ENCODE results near the gene ADAMTS2.
"Not testable (repeated sequence)": the region's sequence is repeated elsewhere in the genome, so short reads cannot be mapped to it uniquely, and the experiment has no call there.

The ADAMTS2 gene

GRCh38 chr5:179324760-179325295 lies 20.4 kb downstream of the ADAMTS2 start:
- ChIA-PET POLR2A (no interaction called here), CTCF (interaction anchor here (1.1 kb wide), 1 partner anchor 19 kb away, joined by 3 read pairs; no protein-coding TSS in a partner anchor)
- TF ChIP-seq, protein P1, sequence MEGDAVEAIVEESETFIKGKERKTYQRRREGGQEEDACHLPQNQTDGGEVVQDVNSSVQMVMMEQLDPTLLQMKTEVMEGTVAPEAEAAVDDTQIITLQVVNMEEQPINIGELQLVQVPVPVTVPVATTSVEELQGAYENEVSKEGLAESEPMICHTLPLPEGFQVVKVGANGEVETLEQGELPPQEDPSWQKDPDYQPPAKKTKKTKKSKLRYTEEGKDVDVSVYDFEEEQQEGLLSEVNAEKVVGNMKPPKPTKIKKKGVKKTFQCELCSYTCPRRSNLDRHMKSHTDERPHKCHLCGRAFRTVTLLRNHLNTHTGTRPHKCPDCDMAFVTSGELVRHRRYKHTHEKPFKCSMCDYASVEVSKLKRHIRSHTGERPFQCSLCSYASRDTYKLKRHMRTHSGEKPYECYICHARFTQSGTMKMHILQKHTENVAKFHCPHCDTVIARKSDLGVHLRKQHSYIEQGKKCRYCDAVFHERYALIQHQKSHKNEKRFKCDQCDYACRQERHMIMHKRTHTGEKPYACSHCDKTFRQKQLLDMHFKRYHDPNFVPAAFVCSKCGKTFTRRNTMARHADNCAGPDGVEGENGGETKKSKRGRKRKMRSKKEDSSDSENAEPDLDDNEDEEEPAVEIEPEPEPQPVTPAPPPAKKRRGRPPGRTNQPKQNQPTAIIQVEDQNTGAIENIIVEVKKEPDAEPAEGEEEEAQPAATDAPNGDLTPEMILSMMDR (IDR thresholded peaks at IDR 0.05; ENCODE audit: insufficient read depth, low read length, missing control alignments): no peak
- no peak for DNase-seq (ENCODE audit: low read depth, low spot score)
- H3K4me3 ChIP-seq (ENCODE audit: low read depth, low read length): no peak overlapping the region

- CTCF ChIA-PET: interaction anchor here (1.1 to 1.3 kb wide), 2 partner anchors 19 to 170 kb away, joined by 3 read pairs; no protein-coding TSS in a partner anchor
- POLR2A ChIA-PET; H3K4me3 ChIP-seq (ENCODE audit: low read depth, low read length); DNase-seq (ENCODE audit: low read depth, low spot score): not testable (repeated sequence)
These were observed 20.9 kb downstream of the ADAMTS2 start for GRCh38 chr5:179324316-179324715.

DNA sequence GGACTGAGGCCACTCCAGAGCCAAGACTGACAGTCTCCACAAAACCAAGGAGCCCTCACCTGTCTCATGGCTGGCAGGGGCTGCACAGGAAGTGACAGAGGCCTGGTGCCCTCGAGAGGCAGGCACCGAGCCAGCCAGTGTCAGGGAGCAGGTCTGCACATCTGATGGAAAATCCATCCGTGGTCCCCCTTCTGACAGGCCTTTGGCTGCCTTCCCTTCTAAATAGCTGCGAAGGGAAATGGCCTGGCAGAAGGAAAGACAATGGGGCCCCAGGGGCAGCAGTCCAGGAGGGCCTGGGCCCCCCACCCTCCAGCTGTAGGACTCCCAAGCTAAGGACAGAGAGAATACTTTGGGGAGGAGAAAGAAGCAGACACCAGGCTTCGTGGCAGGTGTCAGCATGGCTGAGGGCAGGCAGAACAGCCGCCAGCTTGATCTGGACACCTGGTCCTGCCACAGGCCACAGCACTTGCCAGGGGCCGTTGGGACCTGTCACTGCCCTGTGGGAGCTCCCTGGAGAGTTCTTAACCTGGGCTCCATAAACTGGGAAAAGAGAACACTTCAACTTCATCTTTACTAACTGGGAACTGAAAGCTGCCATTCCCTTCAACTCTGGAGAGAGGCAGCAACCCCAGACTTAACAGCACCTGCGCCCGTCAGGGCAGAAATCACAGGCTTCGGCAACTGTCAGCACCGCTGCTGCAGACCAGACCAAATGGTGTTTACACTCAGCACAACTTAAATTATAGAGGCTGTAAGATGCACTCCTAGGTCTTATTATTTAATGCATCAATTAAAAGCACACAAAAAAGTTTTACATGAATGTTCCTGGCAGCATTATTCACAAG lies 22.0 kb downstream of the ADAMTS2 start:
- ChIA-PET CTCF (interaction anchor here (0.6 to 1.7 kb wide), 5 partner anchors 12 to 171 kb away, joined by 3 to 7 read pairs (median 3); no protein-coding TSS in a partner anchor), POLR2A (no interaction called here)
- no peak for DNase-seq (ENCODE audit: low read depth, low spot score)
- TF ChIP-seq, protein P1 (IDR thresholded peaks at IDR 0.05; ENCODE audit: insufficient read depth, low read length, missing control alignments): no peak
- no peak overlapping the region for H3K4me3 ChIP-seq (ENCODE audit: low read depth, low read length)

GRCh38 chr5:179322071-179323025 lies 22.9 kb downstream of the ADAMTS2 start:
- no peak for DNase-seq (ENCODE audit: low read depth, low spot score)
- H3K4me3 ChIP-seq (ENCODE audit: low read depth, low read length): no peak overlapping the region
- TF ChIP-seq, protein P1 (IDR thresholded peaks at IDR 0.05; ENCODE audit: insufficient read depth, low read length, missing control alignments): no peak
- CTCF ChIA-PET: interaction anchor here (0.6 to 1.7 kb wide), 3 partner anchors 12 to 155 kb away, joined by 3 to 7 read pairs (median 4); no protein-coding TSS in a partner anchor
- POLR2A ChIA-PET: no interaction called here

DNA sequence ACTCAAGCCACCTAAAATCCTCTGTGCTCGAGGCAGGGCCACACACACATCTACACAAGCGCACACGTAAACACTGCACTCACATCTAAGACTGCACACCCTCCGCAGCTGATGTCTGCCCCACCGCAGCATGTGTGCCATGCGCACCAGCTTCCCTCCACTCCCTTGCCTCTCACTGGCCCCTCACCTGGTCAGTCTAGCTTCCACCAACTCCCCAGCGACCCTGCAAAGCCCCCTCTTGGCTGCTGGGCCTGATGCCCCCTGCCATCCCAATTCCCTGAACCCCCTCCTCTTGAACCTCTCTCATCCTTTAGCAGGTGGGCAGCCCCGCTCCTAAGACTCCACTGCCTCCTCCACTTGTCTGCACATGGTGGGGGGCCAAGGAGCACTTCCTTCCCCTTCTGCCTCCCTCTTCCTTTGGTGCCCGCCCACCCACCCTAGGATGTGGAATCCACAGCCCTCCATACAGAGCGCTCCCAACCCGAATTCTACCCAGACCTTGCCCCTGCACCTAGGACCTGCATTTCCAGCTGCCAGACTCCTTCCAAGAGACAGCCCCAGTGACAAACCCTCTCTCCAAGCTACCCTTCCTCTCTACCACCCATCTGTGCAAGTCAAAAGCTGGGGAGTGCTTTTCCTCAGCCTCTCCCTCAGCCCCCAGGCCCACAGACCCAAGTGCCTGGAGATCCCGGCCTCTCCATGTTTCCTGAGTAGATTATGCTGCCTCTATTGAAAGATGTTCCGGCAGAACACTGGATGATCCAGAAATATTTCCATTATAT lies 23.9 kb downstream of the ADAMTS2 start:
- ChIA-PET CTCF (interaction anchor here (1.1 to 2.4 kb wide), 2 partner anchors 10 to 23 kb away, joined by 3 to 10 read pairs; no protein-coding TSS in a partner anchor), POLR2A (no interaction called here)
- TF ChIP-seq, protein P1 (IDR thresholded peaks at IDR 0.05; ENCODE audit: insufficient read depth, low read length, missing control alignments): no peak
- no peak overlapping the region for H3K4me3 ChIP-seq (ENCODE audit: low read depth, low read length)
- no peak for DNase-seq (ENCODE audit: low read depth, low spot score)
